ENCODE measurements around the gene NENF.

Gene NENF

DNA sequence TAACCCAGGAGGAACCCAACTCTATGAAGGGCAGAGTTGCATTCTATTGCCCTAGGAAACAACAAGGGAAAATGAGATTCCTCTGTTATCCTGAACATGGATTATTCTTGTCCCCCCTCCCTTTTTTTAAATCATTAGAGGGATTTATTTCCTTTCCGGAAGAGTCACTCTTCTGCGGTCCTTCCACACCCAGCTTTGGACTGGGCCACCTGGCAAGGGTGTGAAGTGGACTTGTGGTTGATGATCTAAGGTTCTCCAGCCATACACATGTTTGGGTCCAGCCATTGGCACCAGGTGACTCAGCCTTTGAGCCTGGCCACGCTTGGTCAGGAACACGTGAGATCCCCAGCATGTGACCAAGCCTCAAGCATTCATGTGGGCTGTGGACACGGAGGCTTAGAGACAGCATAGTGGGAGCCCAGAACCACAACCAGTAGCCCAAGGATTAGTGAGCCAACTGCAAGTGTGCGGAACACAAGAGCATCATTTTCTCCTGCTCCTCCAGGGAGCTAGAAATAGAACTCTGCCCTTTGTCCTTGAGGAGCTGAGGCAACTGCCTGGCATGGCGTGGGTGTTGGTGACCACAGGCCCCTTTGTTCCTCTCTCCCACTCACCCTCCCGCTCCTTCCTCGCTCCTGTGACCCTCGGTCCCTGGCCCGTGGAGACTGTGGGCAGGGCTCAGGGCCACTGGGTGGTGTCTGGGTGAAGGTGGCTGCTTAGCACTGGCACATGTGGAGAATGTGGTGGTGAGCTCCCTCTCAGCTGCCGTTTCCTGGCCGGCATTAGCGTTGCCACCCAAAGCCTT, 50.1 kb downstream of the NENF start:
- DNase-seq = no peak

DNA sequence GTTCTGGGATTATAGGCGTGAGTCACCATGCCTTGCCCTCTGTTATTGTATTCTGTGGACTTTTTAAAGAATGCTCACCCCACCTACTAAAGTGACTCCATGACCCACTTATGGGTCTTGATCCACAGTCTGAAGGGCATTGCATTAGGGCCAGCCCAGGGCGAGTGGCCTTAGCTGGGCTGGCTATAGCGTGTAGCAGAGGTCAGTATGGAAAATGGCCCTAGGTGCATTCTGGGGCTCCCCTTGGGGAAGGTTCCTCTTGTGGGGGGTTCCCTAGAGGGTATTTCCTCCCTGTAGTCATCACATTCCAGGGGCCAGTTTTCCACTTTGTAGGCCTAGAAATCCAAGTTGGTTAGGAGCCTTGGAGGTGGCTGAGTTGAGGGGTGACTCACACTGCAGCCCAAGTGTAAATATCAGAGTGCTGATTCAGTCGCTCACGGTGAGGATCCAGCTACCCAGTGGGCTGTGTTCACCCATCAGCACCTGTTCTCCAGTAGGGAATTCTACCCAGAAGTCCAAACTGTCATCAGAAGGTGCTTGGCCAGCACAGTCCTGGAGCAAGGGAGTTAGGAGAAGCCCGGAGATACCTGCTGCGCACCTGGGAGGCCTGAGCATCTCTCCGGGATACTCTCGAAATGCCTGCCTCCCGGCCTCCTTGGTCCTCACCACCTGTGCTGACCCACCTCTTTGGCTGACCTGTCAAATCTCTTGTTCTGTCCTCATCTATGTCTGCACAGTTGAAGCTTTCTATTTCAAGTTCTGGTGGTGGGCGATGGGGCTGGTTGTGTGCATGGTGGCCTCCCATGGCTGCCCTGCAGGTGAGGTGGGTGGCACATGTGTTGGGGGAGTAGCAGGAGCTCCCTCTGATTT, 52.2 kb downstream of the NENF start:
- no peak for DNase-seq

DNA sequence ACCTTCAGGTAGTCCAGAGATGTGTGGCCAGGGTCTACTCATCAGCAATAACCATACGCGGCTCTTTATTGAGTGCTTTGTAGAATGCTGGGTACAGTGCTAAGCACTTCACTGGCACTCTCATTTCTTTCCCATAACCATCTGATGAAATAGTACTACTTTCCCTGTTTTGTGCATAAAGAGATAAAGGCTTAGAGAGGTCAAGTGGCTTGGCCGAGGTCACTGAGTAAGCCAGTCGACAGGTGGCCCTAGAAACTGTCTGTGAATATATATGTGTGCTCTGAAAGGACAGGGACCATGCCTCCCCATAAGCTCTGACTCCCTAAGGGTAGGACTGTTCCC, 52.8 kb downstream of the NENF start:
- no peak for DNase-seq

DNA sequence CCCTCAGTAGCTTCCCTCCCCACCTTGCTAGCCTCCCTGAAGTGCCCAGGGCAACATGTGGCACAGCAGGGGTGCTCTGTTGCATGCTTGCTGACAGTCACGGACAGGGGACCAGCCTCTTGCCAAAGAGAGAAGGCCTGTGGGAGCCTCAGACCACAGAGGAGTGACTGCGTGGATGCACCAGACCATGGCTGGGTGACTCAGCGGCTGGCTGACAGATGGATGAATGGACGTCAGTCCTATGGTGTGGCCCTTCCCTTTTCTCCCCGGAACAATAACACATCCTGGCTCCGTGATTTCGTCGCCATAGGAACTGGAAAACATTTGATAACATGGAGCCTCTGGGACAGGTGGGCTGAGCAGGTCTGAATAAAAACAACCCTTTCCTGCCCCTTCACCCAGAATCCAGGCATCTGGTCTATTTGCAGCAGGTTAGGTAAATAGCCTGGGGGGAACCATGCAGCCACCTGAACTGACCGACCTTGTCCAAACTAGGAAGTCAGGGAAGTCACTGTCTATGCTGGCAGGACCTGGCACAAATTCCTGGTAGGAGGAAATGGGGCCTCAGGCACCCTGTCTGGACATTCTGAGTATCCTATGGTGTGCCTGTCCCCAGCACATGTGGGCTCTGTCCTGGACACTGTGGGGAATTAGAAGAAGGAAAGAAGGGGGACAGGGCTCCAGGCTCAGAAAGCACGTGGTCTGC, 53.3 kb downstream of the NENF start:
- no peak for DNase-seq

DNA sequence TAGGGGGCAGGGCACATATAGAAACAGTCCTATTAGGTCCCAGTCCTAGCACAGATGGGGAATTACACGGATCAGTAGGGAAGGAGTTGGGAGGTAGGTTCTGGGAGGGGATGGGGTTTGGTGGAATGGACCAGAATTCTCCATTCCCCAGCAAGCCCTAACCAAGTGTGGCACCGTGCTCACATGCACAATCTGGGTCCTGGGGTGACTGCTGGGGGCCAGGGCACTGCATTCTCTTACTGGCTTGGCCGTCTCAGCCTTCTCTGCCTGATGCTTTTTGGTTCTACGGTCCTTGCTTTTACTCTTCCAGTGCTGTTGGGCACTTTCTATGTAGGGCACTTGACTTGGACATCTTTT, 53.9 kb downstream of the NENF start:
- DNase-seq = no peak

DNA sequence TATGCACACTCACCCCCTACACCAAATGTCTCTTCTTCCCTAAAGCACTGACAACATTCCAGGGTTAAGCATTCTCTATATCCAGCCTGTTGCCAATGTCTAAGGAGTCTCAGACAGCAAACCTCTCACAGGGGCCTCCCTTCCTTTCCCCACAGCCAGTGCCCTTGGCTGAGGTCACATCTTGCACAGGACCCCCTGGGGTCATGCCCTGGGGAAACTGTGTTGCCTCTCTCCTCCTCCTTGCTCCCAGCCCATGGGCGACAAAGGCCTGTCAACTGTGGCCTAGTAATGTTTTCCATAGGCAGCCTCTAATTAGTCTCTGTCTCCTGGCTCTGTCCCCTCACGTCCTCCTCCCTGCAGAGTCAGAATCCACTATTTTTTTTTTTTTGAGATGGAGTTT, 54.6 kb downstream of the NENF start:
- DNase-seq = no peak

DNA sequence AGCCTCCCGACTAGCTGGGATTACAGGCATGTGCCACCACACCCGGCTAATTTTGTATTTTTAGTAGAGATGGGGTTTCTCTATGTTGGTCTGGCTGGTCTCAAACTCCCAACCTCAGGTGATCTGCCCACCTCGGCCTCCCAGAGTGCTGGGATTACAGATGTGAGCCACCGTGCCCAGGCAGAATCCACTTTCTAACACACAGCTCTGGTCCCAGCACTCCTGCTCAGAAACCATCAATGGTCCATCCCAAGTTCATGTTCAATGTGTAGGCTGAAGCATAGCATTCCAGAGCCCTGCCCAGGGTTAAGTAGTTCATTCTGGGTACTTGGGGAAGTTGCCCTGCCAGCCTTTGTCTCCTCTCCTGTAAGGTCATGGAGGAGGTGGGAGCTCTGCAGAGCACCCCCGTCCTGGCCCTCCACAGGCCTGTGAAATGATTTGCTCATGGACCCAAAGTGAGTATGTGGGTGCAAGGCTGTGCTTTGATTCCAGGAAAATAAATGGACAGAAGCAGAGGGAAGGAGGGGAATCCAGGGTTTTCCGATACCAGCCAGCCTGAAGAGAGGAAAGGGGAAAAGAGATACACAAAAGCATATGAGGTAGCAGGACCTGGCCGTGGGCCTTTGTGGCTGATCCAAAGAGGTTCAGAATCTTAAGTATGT, 55.2 kb downstream of the NENF start:
- no peak for DNase-seq

DNA sequence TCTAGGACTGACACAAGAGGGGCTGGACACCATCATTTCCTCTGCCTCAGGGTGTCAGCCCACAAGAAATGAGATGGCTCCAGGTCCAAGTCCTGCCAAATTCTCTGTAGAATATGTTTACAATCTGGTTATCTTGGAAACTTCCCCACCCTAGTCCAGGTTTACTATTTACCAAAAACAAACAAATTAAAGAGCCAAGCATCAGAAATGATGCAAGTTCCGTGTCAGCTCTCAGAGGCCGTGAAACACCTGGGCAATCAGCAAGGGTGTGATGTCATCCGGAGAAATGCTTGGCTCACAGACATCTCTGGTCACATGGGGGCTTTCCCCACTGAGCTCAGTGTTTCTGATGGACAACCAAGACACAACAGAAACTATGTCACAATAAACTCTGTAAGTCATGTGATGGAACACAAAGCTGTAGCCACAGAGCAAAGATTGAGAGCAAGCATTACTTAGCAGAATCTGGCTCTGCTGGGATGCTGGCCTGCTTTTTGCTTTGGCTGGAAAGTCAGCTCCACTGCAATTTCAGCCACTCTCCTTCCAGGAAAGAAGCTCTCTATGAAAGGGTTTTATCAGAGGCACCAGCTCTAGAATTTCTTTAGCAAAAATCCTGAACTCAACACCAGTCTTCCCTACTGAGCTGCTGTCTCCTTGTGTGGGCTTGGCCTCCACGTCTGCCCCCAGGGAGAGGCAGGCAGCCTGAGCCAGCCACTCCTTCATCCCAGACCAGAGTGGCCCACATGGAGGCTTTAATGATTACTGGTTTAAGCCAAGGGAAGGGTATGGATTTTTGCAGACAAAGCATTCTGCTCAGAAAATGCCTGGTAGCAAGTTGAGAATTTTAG, 55.9 kb downstream of the NENF start:
- no peak for DNase-seq

DNA sequence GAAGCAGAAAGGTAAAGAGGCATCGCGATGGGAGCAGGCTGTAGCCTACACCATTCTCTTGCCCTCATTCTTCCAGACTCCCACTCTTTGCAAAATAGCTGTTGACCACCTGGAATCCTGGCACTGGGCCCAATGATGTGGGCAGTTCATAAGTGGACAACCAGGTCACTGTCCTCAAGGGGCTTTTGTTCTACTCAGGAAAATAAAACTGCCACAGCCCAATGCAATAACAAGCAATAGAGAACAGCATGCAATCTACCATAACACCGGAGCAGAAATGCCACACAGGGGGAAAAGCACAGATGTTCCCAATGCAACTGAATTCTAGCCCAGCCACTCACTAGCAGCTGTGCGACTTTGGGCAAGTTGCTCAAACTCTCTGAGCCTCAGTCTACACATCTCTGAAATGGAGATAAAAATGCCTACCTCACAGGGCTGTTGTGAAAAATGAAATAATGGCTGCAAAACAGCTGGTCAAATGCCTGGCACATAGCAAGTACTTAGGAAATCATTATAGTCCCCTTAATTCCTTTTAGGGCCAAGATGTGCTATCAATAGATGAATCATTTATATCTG, 56.7 kb downstream of the NENF start:
- DNase-seq = no peak

DNA sequence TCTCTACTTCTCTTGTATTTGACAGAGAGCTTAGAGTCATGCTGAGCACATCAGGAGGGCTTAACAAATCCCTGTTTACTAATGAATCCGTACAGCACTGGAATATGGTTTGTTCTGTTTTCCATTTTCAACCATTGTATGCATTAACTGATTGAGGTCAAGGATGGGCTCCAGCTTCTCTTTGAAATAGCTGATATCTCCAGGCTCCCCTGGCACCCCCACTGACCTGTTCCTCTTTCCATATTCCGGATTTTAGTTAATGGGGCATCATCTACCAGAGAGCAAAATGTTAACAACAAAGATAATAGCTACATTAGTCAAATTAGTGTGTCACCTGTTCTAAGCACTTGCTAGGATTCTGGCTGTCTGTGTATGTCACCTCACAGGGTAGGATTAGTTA, 57.6 kb downstream of the NENF start:
- no peak for DNase-seq

DNA sequence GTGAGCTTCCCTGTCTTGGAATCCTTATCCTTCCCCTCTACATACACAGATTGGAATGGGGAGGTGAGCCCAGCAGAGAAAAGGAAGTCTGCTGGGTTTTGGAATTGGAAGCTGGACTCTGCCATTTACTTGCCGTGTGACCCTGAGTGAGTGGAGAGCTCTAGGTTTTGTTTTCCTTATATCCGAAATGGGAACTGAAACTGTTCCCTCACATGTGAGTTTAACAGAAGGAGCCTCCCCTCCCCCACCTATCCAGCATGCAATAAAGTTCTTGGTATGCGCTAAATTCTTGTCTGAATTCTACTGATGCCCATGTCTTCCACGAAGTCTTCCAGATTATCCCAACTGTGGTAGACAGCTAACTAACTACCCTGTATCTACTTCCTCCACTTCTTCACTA, 58.7 kb downstream of the NENF start:
- no peak for DNase-seq

Data from activated CD4-positive, CD25-positive, alpha-beta regulatory T cell (primary cell).